SJCRH30 (cell line): Measurements from ENCODE around the gene TKT. TPM values are rescaled to one million over a fixed set of nuclear protein-coding genes. Genes with fewer than 3 reads are reported as not detected.

Source experiments
- DNase-seq, 2 experiments: peaks; one replicate each; pipeline ENCODE4 v3.0.0-alpha.2; 2015 to 2020
- H3K27ac ChIP-seq: fragments of 250-450 bp; sonication (Bioruptor Pico); 2 replicates; pipeline ENCODE4 v1.5.1; 2020; ENCODE audit warnings: mild to moderate bottlenecking, moderate library complexity
- H3K27me3 ChIP-seq: fragments of 250-450 bp; sonication (Bioruptor Pico); 2 replicates; pipeline ENCODE4 v1.5.1; 2020; ENCODE audit warnings: mild to moderate bottlenecking, moderate library complexity
- H3K36me3 ChIP-seq: fragments of 250-450 bp; sonication (Bioruptor Pico); 2 replicates; pipeline ENCODE4 v1.5.1; 2020; ENCODE audit warnings: mild to moderate bottlenecking, moderate library complexity
- H3K4me1 ChIP-seq: fragments of 250-450 bp; sonication (Bioruptor Pico); 2 replicates; pipeline ENCODE4 v1.5.1; 2020; ENCODE audit warnings: mild to moderate bottlenecking, moderate library complexity
- H3K4me3 ChIP-seq: fragments of 250-450 bp; sonication (Bioruptor Pico); 2 replicates; pipeline ENCODE4 v1.5.1; 2020; ENCODE audit warnings: mild to moderate bottlenecking, moderate library complexity
- H3K9me3 ChIP-seq: fragments of 250-450 bp; sonication (Bioruptor Pico); replicated peaks from 2 replicates; pipeline ENCODE4 v1.5.1; 2020; ENCODE audit warnings: mild to moderate bottlenecking, moderate library complexity
- total RNA-seq: library from RNA; depleted of rRNA; stranded (reverse); fragments of >200 nt; shearing (Covaris generic); gene quantifications from 2 replicates; pipeline ENCODE4 v1.2.3, GENCODE V29; 2014; rRNA removed

TKT gene
- total RNA-seq, 1 experiment from 2014 or later, result 254 TPM

GRCh38 chr3:53182764-53183355 is 73.0 kb downstream of the TKT start:
- Histone ChIP-seq H3K27ac (no peak overlapping the region), H3K9me3 (no peaks in the 10 kb centered on the region), H3K4me1 (no peaks in the 10 kb centered on the region), H3K36me3 (no peaks in the 10 kb centered on the region), H3K4me3 (no peak overlapping the region), H3K27me3 (no peaks in the 10 kb centered on the region)
- DNase-seq, result no peak

DNA sequence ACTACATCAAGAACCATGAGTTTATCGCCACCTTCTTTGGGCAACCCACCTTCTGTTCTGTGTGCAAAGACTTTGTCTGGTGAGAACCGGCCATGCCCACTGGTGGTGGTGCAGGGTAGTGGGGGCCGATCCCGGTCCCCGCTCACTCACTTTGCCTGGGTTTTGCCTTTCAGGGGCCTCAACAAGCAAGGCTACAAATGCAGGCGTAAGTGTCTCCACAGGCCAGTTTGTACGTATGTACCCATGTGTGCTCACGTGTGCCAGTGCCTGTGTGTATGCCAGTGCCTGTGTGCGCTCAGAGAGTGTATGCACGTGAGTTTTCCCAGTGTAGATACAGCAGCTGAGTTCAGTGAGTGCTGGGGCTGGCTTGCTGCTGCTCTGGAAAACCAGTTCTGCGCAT is 74.3 kb downstream of the TKT start:
- Histone ChIP-seq H3K4me1 (no peaks in the 10 kb centered on the region), H3K27ac (no peak overlapping the region), H3K9me3 (no peaks in the 10 kb centered on the region), H3K36me3 (no peaks in the 10 kb centered on the region), H3K4me3 (no peak overlapping the region), H3K27me3 (no peaks in the 10 kb centered on the region)
- DNase-seq, result no peak

GRCh38 chr3:53181024-53181371 is 74.8 kb downstream of the TKT start:
- Histone ChIP-seq H3K27ac (no peak overlapping the region), H3K4me1 (no peaks in the 10 kb centered on the region), H3K27me3 (no peaks in the 10 kb centered on the region), H3K9me3 (no peaks in the 10 kb centered on the region), H3K4me3 (no peak overlapping the region), H3K36me3 (no peaks in the 10 kb centered on the region)
- DNase-seq, result no peak

- no peak overlapping the region for H3K4me3 ChIP-seq
- no peak for DNase-seq
Observed at GRCh38 chr3:53180305-53181023, 75.4 kb downstream of the TKT start.

DNA sequence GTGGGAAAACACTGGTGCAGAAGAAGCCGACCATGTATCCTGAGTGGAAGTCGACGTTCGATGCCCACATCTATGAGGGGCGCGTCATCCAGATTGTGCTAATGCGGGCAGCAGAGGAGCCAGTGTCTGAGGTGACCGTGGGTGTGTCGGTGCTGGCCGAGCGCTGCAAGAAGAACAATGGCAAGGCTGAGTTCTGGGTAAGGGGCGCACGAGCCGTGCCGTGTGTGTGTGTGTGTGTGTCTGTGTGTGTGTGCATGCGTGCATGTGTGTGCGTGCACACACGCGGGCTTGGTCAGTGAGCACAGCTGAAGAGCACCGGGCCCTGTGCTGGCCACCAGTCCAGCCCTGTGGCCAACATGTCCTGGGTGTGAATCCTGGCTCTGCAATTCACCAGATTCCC is 76.2 kb downstream of the TKT start:
- DNase-seq, result no peak

More at GRCh38 chr3:53180305-53181023, 75.4 kb downstream of the TKT start:
- H3K4me1 ChIP-seq, result no peaks in the 10 kb centered on the region
- H3K9me3 ChIP-seq, result no peaks in the 10 kb centered on the region
- H3K27ac ChIP-seq, result no peak overlapping the region
- no peaks in the 10 kb centered on the region for H3K36me3 ChIP-seq
- no peaks in the 10 kb centered on the region for H3K27me3 ChIP-seq

DNA sequence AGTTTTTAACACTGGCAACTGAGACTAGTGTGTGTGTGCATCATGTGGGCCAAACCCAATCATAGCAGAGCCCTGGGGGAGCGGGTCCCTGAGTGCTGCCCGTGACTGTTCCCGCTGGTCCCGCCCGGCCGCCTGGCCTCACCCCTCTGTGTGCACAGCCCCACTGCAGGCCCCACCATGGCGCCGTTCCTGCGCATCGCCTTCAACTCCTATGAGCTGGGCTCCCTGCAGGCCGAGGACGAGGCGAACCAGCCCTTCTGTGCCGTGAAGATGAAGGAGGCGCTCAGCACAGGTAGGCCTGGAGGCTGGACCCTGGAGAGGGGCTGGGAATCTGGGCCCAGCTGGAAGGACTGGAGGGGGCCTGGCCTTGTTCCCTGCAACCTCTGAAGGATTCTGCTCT is 77.6 kb downstream of the TKT start:
- Histone ChIP-seq H3K36me3 (no peaks in the 10 kb centered on the region), H3K4me3 (no peak overlapping the region), H3K4me1 (no peaks in the 10 kb centered on the region), H3K27me3 (no peaks in the 10 kb centered on the region), H3K9me3 (no peaks in the 10 kb centered on the region), H3K27ac (no peak overlapping the region)
- DNase-seq, result no peak

More for the DNA sequence above, 76.2 kb downstream of the TKT start:
- no peak overlapping the region for H3K4me3 ChIP-seq
- H3K27ac ChIP-seq, result no peak overlapping the region
- no peaks in the 10 kb centered on the region for H3K27me3 ChIP-seq
- H3K4me1 ChIP-seq, result no peaks in the 10 kb centered on the region
- H3K9me3 ChIP-seq, result no peaks in the 10 kb centered on the region
- H3K36me3 ChIP-seq, result no peaks in the 10 kb centered on the region

- no peak for DNase-seq
- Histone ChIP-seq H3K27ac (no peak overlapping the region), H3K27me3 (no peaks in the 10 kb centered on the region), H3K4me1 (no peaks in the 10 kb centered on the region), H3K4me3 (no peak overlapping the region), H3K9me3 (no peaks in the 10 kb centered on the region), H3K36me3 (no peaks in the 10 kb centered on the region)
Observed at GRCh38 chr3:53175613-53176540, 79.9 kb downstream of the TKT start.

Other genes with a start within 250 kb of the TKT start
- gene SFMBT1, start 209.9 kb downstream of the TKT start, total RNA-seq, result 13.9 and 15.4 TPM in 2 replicates
- 20.6 and 22.0 TPM in 2 replicates for gene RFT1, start 125.6 kb downstream of the TKT start, total RNA-seq
- 4.1 and 4.6 TPM in 2 replicates for gene PRKCD, start 94.8 kb downstream of the TKT start, total RNA-seq
- 15.4 and 17.4 TPM in 2 replicates for gene DCP1A, start 91.5 kb upstream of the TKT start, total RNA-seq
- gene CACNA1D, start 238.6 kb upstream of the TKT start, total RNA-seq, result not detected in 2 replicates